GM19467 (cell line): ENCODE data around the gene ANKRD10.
"Not testable (repeated sequence)": the region's sequence is repeated elsewhere in the genome, so short reads cannot be mapped to it uniquely, and the experiment has no call there.

Experiments used
- ATAC-seq: cut with Tn5 transposase; IDR thresholded peaks from one replicate; pipeline ENCODE4 v1.9.1; 2021; ENCODE audit warnings: mild to moderate bottlenecking, moderate library complexity; ENCODE audit not compliant: unreplicated experiment

Gene ANKRD10

DNA sequence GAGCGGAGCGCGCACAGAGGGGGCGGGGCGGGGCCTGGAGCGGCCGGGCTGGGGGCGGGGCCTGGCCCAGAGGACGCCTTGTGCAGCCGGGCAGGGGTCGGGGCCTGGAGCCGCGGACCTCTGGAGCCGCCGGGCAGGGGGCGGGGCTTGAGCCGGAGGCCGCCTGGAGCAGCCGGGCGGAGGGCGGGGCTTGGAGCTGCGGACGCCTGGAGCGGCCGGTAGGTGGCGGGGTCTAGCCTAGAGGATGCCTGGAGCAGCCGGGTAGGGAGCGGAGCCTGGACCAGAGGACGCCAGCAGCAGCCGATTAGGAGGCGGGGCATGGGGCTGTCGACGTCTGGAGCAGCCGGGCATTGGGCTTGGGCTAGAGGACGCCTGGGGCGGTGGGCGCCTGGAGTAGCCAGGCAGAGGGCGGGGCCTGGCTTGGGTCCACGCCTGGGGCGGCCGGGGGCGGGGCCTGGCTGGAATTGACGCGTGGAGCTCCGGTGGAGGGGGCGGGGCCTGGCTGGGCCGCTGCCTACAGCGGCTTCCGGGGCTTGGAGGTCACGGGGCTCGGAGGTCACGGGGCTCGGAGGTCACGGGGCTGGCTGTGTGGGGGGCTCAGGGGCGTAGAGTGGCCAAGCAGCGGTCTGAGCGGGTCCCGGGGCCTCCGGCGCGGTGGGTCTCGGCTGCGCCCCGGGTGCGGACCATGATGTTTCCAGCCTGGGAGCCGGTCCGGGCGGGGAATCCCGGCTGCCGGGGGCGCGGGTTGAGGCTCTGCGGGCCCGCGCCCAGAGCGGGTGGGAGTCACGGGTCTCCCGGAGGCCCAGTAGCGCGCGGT is at the start of gene ANKRD10:
Gene ANKRD10, minus strand, starts transcription at position 13 of the 817 bp plus-strand sequence. CDS start 135 bp downstream, outside the sequence.
- peak; percentile 74 for ATAC-seq

DNA sequence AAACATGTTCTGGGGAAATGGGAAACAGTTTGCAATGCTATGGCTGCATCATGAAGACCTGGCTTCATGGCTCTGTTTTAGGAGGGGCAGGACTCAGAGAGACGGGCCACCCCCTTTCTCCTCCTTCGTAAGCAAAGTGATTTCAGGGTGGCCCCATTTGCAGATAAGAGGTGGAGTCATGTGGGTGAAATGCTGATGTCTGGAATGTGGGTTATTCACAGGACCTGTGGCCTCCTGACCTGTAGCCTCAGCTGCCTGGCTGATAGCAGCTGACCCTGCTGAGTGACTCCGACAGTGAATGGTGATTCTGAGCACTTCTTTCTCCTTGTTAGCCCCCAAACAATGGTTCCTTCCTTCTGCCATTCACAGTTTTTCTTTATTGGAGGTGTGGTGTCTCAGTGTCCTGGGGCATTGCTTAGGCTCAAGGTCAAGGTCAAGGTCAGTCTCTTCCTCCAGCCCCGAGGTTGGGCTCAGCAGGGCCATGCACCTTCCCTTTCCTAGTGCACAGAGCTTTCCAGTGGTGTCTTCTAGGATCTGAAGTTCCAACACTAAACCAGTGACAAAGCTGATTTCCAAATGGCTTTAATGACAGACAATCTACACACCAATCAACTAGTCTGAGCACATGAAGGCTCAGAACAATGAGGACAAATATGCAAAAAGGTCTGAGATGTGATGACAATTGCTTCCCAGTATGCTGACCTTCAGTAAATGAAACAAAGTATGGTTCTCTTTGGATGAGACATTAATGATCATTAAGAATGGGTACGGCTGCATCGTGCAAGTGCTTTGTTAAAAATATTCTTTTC is 49.6 kb upstream of the ANKRD10 start:
- ATAC-seq = no peak

DNA sequence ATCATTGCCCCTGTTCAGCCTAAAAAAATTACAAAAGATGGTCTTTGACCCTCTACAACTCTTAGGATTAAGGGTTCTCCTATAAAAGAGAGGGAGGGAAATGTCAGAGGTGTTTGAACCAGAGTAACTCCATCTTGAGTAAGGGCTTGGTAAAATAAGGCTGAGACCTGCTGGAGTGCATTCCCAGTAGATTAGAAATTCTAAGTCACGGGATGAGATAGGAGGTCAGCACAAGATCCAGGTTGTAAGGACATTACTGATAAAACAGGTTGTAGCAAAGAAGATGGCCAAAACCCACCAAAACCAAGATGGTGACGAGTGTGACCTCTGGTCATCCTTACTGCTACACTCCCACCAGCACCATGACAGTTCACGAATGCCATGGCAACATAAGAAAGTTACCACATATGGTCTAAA is 48.7 kb upstream of the ANKRD10 start:
- ATAC-seq = no peak

DNA sequence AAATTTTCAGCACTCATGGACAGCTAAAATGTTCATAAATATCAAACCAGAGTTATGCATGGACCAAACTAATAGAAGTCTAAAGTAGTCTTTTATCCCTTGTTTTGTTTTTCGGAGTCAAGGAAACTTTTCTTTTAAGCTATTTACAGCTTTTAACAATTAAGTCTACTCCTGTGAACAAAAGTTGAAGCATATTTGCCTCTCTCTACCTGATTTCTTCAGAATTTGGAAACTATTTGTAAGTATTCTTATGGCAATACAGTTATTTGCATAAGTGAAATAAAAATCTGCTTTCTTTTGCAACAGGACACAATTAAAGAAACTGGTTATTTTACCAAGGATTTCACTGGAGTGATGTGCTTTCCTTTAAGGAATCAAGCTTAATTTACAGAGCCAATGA is 47.1 kb upstream of the ANKRD10 start:
- ATAC-seq = no peak

DNA sequence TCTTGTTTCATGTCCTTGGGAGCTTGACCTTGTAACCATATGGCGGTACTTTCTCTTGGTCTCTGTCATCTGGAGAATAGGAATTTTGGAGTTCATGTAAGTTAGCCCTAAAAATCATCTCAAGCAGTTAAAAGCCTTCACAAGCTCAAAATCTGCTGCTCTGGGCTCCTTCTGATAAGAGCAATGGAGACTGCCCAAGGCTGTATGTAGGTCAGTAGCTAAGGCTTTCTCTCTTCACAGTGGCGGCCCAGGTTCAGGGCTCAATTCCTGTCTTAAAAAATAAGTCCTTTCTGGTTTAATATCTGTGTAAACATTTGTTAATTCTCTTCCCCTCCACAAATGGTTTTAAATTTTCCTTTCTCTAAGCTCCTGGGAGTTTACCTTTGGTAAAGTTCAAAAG is 45.3 kb upstream of the ANKRD10 start:
- ATAC-seq = no peak

DNA sequence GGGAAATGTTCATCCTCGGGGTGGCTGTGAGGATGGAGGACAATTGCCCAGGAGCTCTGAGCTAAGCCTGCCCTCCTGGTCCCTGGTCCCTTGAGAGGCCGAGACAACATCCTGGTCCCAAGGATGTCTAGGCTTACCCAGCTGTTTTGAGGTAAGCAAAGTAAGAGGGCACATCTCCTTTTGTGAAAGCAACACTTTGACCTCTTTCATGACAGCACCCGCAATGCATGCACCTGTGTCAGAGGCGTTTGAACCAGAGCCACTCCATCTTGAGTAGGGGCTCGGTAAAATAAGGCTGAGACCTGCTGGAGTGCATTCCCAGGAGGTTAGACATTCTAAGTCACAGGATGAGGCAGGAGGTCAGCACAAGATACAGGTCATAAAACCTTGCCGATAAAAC is 43.1 kb upstream of the ANKRD10 start:
- ATAC-seq = no peak

DNA sequence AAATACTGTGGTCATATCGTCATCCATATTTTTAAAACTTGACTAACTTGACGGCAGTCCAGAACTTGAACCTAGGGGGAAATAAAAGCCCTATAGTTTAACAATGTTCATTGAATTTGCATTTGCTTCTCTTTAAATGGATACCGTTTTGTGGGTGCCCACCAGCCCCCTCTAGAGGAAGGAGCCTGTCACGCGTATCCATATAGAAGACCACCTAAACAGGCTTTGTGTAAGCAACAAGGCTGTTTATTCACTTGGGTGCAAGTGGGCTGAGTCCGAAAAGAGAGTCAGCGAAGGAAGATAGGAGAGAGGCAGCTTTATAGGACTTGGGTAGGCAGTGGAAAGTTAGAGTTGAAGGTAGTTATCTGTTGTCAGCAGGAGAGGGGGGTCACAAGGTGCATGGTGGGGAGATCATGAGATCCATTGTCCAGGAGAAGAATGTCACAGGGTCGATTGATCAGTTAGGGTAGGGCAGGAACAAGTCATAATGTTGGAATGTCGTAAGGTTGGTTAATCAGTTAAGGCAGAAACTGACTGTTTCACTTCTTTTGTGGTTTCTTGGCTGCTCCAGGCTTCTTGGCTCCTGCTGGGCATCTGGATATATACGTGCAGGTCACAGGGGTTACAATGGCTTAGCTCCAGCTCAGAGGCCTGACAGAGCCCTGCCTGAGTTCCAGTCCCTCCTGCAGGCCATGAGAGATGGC is 42.5 kb upstream of the ANKRD10 start:
- ATAC-seq = no peak

DNA sequence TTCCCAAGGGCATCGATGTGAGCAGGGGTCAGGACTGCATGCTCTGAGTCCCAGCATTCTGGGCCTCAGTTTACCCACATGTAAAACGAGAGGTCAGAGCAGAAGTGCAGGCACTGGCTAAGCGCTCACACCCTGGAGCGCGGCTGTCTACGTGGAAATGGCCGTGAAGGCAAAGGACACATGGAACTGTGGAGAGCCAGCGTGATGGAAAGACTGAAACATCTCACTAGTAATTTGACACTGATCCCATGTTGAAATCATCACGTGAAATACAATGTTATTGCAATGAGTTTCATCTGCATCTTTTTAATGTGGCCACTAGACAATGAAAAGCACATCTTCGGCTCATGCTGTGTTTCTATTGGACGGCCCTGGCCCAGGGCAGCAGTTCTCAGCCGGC is 41.3 kb upstream of the ANKRD10 start:
- not testable (repeated sequence) for ATAC-seq

DNA sequence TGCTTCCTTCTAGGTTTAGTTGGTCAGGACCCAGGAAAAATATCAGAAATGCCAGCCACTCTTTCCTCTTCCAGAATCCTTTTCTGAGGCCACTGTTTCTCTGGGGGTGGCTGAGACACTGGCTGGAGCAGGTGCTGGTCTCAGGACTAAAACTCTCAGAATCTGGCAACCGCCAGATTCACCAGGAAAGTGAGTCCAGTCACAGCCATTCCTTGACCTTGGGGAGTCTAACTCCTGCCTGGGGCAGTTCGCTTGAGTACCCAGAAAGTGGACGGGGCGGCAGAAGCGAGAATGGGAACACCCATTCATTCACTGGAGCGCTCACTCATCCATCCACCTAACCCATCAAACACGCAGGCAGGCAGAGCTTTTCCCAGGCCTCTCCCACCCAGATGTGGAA is 40.7 kb upstream of the ANKRD10 start:
- not testable (repeated sequence) for ATAC-seq

DNA sequence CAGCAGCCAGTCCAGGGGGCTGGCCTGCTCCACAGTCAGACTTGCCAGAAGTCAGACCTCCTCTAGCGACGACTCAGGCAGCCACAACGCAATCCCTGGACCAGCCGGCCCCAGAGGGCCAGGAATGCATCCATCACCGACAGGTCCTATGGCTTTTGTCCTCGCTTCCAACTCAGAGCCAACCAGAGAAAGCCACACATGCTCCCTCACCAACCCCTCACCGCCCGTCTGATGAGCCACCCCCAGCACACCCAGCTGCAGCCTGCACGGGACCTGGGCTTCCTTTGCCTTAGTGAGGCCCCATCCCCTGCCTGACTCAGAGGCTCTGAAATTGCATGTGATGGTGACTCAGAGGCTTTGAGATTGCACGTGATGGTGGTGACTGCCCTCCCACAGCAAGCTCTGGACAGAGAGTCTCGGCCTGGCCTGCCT is 40.2 kb upstream of the ANKRD10 start:
- ATAC-seq = not testable (repeated sequence)

DNA sequence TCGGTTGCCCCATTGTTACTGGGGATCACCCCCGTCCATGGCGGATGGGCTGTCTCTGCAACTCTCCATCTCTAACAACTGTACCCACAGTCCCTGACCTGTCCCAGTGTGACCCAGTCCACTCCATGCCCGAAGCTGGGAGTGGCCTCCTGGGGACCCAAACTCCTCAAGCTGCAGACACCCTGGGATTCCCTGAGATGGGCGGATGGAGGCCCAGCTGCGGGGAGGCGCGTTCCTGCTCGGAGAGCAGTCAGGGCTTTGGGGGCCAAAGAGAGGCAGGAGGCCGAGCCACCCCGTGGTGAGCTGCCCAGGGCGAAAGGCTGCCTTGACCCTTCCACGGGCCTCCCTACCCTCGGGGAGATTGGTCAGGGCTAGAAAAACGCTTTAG is 39.7 kb upstream of the ANKRD10 start:
- not testable (repeated sequence) for ATAC-seq

DNA sequence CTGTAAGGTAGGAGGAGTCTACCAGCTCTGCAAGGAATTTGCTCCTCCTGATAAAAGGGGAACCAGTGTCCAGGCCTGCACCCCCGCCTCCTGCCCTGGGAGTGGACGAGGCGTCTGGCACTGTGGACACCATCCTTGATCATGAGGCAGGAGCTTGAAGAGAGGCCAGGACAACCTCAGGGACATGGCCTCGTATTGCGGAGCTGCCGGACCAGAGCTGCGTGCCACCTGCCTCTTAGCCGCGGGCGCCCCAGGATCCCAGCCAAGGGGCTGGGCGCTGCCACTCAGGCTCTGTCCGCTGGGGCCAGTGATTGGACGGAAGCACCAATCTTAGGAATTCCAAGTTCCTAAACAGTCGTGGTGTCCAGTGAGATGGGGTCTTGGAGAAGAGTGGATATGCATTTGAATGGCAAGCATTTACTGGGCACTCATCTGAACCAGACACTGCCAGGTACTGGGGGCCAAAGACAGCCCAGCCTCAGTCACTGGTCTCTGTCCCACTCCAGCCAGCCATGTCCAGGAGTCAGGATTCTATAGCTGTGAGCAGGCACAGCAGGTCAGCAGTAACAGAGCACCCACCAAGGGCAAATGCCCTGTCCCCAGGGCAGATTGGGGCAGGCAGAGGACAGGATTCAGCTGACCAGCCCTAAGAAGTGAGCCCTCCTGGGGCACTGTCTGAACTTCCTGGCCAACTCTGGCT is 39.1 kb upstream of the ANKRD10 start:
- ATAC-seq = no peak

DNA sequence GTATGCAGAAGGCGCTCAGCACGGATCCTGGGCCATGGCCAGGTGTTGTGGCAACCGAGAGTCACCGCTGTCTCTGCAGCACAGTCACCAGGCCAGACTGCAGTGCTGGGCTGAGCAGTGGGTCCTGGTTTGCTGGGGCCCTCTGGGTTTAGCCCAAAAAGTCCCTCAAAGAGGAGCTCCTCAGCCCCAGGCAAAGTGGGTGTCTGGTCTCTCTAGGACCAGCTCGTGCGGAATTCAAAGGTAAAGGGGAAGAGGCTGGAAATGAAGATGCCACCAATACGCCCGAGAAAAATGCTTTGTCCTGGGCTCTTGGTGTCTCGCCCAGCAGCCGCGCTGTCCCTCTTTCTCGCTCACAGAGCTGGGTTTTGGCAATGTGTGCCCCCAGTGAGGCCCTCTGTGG is 38.5 kb upstream of the ANKRD10 start:
- no peak for ATAC-seq

DNA sequence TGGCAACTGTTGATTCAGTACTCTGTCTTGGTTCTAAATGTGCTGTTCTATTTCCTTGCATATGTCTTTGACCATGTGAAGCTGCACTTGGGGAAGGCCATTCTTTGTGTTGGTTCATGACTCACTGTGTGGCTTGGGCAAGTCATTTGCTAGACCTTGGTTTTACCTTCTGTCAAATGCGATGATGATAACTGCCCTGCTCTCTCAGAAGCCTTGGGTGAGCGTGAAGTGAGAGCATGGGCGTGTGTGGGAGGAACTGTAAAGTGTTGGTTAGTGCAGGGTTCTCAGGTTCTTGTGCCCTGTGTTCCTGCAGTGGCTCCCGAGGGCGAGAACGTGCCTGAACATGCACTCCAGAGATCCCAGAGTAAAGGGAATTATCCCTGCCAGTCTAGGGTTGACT is 37.3 kb upstream of the ANKRD10 start:
- not testable (repeated sequence) for ATAC-seq

DNA sequence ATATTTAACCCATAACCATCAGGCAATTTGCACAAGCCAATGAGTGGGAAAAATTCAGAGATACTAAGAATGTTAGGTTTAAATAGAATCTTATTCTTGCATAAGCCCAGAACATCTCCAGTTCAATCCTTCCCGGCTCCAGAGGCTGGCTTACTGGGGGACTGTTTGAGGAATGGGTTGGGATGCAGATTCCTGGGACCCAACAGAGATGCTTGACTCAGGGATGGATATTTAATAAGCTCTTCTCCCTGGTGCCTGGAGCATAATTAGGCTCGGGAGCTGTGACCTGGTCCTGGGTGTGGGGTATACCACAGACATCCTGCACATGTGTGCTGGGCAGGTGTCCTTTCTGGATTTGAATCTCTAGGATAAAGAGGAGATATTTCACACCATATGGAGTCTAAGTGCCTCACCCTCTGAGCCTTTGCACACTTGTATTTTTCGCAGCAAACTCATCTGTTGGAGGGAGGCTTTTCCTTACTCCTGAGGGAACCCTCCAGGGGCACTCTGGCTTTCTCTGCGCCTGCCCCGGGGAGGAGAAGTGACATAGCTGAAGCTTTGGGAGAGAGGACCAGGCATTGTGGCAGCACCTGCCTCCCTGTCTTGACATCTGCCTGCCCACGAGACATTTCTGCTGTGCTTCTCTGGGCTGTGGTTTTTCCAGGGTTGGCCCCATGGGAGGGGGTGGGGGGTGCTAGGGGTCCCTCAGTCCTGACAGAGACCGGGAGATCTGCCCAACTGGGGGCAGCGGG is 36.1 kb upstream of the ANKRD10 start:
- no peak for ATAC-seq

DNA sequence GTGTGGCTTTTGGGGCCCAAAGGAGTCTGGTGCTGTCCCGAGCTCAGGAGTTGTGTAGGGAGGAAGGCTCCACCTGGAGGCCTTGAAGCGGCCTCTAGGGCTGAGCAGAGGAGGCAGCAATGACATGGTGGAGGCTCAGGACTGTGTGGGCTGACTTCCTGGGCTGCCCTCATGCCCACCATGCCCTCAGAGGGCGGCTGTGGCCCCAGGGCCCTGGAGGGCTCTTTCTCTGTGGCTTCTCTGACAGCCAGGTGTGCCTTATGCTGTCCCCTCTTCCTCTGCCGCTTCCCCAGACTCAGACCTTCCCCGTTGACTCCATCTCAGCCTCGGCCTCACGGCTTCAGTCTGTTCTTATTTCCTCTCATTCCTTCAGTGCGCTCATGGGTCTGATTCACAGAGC is 35.5 kb upstream of the ANKRD10 start:
- ATAC-seq = no peak

DNA sequence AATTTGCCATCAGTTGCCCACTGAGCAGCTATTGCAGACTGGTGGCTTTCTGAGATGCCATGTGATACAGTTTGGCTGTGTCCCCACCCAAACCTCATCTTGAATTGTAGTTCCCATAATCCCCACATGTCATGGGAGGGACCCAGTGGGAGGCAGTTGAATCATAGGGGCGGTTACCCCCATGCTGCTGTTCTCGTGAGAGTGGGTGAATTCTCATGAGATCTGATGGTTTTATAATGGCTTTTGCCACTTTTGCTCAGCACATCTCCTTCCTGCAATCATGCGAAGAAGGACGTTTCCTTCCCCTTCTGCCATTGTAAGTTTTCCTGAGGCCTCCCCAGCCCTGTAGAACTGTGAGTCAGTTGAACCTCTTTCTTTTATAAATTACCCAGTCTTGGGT is 34.8 kb upstream of the ANKRD10 start:
- no peak for ATAC-seq

DNA sequence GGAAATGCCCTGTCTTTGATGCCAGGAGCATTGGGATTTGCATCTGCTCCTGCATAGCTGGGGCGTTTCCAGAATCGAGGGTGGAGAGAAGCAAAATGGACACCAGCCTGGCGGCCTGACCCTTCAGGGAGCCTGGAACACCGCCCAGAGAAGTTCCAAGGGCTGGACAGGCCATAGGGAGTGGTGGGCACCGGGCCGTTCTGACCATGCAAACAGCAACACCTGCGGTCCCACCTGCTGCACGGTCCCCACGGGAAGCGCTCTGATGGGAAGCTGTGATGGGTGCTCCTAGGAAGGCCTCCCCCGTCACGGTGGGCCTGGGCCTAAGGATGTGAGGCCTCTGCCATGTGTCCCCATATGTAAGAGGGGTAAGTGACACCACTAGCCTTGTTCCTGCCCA is 34.2 kb upstream of the ANKRD10 start:
- ATAC-seq = no peak

DNA sequence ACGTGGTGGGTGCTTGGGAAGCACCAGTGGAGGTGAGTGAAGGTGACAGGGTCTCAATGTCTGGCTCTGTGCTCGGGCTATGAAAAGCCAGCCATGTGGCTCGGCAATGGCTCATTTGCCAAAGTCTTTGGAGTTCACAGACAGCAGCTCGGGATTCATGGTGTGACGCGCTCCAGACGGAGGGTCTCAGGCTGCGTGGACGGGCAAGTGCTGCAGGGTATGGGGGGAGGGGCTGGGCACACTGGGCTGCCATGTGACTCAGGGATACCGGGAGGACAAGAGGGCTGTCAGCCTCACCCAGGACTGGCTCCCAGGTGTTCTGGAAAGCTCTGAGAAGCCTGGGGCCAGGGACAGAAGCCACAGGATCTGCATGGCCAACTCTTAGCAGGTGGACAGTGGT is 32.5 kb upstream of the ANKRD10 start:
- not testable (repeated sequence) for ATAC-seq

DNA sequence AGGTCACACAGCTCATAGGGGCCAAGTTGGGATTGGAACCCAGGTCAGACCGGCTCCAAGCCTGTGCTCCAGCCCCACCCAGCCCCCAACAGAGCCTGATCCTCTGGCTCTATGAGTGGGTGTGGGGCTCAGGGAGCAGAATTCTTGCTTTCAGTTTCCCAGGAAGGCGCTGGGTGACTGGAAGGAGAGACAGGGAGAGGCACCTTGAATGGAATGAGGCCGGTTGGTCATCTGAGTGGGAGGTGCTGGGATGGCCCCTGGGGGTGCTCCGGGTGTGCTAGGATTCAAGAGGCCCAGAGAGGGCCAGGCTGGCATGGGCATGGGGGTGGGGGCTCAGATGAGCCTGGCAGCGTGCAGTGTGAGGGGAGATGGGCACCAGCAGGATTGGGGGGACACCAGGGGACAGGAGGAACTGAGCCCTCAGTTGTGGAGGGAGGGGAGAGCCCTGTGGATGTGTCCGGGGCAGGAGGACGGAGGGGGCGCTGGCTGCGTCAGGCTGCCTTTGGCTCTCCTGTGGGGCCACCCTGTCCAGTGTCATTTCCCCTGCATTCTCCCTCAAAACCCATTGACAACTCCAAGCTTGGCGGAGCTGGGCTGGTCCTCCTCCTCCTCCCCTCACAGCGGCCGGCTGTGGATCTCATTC is 31.2 kb upstream of the ANKRD10 start:
- no peak for ATAC-seq
